HG03520 (cell line): ENCODE data around the gene WIPF2.

Source experiments
- ATAC-seq: cut with Tn5 transposase; IDR thresholded peaks from one replicate; pipeline ENCODE4 v1.9.1; 2021; ENCODE audit warnings: mild to moderate bottlenecking, moderate library complexity; ENCODE audit not compliant: unreplicated experiment

The WIPF2 gene

DNA sequence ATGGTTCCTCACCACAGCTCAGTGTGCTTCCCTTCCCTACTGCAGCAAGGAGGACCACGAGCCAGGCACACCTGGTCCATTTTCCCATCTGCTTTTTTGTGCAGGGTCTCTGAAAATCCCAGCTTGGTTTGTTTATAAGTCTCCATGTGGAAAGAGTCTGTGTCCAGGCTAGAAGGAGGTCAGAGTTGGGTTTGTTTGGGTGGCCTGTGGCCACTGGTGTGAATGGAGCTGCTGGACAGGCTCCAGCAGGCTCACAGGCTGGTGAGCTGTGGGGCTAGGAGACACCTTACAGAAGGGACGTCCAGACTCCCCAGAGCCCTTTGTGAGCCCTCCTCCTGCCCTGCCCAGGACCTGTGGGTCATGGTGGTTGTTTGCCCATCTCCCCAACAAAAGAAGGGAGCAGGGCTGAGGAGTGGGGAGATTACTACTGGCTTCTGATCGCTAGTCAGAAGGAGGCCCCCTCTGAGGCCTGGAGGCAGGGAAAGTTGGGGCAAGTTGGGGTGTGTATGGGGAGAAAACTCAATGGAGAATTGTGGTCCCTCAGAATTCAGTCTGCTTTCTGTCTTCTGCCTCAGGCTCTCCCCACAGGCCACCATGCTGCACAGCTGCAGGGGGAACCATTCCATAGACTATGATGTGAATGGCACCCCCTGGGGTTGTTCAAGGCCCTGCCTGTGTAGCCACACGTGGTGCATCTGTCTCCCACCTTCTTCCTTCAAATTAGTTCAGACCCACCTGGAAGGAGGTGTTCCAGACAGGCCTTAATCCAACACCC lies 94.0 kb downstream of the WIPF2 start:
- no peak for ATAC-seq

DNA sequence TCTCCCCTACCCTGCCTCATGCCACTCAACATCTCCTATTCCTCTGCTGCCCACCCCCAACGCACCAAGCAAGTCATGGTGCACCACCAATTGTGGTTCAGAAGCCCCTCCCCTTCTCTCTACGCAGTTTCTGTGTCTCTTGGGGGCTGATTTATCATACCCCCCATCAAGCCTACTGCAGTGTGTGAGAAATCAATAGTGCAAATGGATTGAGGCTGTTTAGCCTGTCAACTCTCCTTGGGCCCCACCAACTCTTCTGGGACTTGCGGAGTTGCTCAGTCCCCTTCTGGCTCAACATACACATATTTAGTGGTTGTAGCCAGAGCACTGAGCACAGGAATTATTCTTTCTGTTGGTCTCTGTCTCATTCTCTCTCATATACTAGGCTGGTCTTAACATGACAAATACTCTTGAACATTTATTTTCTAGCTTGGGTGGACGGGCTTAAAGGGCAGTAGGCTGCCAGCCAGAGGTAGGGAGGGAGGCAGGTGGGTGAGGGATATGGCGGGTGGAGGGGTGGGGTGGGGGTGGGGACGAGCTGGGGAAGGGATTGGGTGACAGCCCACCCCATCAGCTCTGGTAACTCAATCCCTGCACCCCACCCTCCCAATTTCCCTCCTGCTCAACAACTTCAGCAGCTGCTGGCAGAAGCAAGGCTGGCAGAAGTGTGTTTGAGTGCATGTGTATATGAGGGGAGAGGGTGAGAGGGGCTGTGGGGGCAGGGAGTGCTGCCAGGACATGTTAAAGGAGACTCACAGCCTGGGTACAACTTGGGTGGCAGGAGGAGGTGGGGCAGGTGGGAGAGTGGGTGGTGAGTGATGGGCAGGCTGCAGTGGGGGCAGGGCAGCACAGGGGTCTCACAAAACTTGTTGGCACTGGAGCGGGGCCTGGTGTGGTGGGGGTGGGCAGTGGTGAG lies 94.8 kb downstream of the WIPF2 start:
- ATAC-seq, result no peak

DNA sequence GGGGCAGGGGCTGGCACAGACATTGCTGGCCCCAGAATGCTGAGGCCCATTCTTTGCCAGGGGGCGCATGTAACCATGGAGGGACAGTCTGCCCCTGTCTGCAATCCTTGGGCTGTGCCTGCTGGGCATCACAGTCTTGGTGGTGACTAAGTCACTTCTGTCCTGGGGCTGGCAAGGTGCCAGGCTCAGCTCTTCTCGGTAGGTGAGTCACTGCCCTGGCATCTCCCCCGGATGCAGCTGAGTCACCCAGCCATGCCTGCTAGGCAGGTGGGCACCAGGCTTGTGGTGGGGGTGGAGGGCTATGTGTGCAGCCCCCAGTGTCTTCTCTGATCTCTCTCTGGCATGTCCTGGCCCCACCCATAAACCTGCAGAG lies 95.5 kb downstream of the WIPF2 start:
- ATAC-seq, result no peak

DNA sequence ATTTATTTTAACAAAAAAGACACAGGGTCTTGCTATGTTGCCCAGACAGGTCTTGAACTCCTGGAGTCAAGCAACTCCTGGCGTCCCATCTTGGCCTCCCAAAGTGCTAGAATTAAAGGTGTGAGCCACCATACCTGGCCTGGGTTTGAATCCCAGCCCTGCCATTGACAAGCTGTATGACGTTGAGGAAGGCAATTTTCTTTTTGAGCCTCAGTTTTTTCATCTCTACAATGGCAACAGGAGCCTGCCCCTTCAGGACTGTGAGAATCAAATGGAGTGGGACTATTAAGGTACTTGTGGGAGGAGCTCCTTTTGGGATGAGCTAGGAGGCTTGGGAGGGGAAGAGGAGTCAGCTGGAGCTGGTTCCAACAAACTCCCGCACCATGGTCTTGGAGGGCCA lies 96.1 kb downstream of the WIPF2 start:
- ATAC-seq, result no peak

DNA sequence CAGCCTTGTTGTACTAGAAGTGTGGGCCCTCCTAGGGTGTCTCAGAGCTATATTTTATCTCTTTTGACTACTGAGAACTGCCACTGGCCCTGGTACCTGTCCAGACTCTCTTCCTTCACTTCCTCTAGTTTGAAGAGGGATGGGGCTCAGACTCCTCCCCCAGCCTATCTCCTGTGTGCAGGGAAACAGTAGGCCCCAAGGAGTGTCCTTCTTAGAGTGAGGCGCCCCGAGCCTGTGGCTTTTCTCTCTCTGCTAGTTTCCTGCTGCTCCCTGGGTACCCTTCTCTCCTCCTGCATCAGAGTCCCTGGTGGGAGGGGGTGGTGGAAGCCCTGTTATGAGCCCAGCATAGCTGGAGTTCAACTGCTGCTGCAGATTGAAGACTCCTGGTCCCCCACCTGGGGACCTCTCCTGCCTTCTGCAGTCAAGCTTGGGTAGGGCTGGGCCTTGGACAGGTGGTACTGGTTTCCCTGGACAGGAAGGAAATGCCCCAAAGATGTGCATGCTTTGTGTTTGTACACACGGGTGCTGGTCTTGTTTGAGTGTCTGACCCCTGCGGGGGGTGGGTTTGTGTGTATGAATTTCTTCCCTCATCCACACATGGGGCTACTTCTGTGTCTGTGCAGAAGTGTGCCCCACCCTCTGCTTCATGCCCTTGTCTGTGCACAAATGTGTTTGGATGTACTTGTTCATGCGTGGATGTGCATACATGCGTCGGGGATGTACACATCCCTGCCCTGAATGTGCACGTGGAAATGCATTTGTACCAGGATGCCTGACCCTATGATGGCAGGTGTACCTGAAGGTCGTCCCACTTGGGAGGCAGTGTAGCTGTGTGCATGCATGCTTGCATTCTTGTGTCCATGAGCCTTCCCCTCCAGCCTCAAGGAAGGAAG lies 96.8 kb downstream of the WIPF2 start:
- ATAC-seq, result no peak

DNA sequence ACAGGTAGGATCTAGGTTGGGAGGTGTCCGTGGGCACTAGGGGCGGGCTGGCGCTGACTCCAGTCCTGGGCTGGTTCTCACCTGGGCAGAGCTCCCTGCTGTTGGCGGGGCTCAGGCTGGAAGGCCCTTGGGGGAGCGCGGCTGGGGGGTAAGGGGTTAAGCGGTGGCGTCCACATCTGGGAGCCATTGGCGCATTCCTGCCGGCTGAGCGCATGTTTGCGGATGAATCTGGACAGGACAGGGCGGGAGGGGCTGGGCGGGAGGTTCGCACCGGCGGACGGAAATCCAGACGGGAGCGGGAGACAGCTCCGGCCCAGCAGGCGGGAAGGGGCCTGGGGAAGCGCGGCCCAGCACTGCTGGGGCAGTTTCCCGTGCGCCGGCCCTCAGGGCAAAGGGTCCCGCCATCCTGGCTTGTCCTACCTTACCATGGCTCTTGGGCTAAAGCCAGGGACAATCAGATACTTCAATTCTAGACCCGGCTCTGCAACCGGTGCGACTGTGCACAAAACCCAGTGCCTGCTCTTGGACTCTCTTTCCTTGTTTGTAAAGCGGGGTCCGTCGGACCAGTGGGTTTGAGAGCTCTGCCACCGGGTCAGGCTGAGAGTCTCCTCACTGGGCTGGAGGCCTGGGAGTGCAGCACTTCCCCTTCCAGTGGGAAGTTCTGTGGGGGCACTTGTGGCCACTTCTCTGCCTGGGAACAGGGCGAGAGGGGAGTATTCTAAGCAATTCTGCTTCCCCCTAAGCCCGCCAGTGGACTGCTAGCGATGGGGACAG lies 97.7 kb downstream of the WIPF2 start:
- no peak for ATAC-seq

DNA sequence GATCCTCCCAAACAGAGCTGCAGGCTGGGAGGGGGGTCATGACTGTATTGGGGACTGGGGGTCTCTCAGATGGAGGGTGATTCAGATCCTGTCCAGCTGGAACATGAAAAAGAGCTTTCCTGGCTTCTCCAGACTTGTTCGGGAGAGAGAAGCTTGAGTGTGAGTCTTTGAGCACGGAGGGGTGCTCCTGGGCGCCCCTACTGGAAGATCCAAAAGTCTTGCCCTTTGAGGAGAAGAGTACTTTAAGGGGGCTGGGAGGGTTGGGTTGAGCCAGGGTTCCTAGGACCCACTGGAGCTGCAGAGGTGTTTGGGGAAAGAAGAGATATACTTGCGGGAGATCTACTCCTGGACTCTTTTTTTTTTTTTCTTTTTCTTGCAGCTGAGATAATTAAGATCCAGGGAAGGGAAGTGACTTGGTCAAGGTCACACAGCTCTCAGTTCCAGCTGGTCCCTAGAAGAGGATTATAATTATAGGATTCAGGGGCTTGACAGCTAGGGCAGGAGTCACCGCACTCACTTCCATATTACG lies 98.3 kb downstream of the WIPF2 start:
- no peak for ATAC-seq

DNA sequence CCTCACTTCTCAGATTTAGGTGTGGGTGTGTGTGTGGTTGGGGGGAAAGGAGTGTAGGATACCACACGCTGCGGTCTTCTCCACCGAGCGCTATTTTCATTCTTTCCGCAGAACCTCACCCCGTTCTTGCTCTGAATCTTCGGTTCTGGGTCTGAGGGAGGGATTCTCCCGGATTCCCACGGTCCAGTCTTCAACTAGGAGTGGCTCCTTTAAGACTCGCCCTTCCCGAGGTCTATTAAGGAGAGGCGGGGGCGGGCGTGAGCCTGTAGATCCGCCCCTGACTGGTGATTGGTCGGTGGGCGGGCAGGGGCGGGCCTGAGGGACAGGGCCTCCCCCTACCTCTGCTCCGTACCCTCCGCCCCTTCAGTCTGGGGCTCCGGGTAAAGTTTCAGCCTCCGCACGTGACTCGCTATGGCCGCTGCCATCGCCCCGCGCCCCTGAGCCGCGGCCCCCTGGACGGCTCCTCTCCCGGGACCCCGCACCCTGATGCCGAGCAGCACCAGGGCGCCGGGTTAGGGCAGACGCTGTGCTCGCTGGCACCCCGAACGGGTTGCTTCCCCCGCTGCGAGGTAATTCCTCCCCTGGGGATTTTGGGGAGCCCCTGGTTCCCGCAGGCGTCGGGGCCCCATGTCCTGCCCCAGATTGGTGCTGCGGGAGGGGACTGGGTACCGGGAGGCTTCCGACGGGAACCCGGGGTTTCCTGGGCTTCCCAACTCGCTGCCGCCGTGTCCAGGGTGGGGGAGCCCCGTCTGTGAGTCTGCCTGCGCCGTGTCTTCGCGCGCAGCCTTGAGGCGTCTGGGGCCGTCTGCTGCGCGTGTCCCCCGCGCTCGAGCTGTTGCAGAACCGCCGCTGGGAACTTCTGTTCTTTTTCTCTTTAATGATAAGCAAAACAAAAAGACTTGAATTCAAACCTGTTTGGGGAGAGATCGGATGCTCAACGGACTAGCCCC lies 99.1 kb downstream of the WIPF2 start:
- ATAC-seq, result peak; percentile 45

DNA sequence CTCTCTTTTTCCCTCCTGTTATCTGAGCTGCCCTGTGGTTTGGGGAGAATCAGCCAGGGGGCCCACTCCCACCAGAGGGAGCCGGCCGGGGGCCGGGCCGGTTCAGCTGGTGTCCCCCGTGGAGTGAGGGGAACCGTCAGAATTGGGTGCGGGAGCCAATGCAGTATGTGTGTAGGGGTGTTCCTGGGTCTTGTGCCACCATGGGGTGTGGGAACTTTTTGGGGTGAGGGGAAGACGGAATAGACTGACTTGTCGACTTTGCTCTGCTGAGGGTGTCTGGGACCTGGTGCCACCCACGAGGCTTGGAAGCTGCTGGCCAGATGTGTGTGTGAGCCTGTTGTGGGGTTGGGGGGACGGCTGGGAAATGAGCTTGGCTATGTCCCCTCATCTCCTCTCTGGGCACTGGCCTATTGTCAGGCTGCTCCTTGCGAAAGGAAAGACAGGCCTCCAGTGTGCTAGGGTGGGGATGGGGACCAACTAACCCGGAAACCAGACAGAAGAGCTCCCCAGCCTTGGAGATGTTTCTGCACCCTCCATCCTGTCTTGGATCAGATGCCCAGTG lies 99.8 kb downstream of the WIPF2 start:
- no peak for ATAC-seq

DNA sequence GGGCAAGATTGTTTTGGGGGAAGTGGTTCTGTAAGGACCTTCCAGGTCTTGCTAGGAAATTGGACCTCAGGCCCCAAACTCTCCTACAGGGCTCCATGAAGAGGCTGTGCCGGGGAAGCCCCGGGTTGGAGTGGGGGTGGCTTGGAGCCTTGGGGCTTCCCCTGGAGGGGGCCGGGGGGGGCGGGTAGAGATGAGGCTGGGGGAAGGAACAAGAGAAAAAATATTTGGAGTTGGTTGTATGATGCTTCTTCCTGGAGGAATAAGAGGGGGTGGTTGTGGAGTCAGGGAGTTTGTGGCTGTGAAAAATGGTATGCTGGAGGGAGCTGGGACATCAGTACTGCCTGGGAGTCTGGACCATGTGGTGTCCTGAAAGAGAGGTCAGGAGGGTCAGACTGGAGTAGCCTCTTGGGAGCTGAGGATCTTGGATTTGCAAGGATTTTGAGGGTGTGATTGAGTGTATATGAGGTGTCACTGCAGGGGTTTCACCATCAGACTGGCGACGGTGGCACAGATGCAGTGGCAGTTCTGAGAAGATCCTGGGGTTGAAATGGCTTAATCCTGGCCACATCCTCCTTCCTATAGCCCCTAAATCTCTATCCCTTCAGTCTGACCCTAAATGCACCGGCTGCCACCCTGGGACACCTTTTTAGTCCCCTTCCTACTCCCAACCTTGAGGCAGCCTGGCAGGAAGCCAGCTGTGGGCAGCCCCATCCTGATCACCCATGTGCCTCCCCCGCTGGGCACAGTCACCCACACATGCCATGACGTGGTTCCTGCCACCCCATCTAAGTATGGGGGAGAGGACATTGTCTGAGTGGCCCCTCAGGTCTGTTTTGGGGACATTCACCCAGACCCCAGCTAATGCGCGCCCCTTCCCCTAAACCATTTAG lies 100.8 kb downstream of the WIPF2 start:
- ATAC-seq, result no peak

DNA sequence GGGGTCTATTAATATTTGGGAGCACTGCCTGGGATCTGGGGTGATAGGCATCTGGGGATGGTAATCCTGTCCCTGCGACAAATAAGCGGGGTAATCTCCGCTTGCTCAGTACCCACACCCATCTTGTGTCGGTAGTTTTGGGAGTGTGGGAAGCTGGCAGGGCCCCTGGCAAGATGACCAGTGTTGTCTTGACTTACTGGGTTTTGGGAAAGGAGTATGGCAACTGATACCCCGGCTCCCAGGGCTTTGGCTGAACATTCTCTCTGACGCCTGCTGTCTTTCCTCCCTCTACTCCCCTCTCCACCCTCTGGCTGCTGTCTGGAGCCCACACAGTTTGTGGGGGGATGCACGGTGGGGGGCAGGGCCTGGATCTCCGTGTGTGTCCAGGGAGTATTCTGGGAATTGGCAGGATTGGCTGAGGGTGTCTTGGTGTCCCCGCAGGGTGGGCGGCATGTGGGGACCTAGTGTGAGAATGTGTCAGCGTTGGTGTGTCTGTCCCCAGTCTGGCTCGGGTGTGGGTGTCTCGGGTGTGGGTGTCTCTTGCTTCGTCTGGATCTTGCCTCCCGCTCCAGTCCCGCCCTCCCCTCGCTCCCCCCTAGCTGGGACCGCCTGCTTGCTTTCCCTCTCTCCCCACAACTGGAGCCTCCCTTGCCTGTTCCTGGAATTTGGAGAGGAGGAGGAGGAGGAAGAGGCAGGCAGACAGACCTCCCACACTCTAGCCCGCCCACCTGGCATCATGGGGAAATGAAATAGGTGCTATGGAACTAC lies 101.8 kb downstream of the WIPF2 start:
- ATAC-seq, result no peak

DNA sequence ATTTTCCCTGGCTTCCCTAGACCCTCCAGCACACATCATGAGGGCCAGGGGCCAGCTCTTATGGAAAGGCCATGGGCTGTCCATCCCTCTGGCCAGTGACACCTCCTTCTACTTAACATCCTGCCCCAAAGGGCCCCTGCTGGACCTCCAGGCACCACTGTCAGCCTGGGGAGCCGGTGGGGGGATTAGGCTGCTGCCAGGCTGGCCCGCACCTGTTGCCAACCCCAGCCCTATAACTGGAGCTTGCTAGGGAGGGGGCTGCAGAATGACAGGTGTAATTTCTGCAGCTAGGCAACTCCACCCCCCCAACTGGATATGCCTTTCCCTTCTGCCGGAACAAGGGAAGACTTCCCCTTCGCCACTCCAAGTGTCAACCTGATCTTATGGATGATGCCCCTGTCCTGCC lies 102.4 kb downstream of the WIPF2 start:
- no peak for ATAC-seq

DNA sequence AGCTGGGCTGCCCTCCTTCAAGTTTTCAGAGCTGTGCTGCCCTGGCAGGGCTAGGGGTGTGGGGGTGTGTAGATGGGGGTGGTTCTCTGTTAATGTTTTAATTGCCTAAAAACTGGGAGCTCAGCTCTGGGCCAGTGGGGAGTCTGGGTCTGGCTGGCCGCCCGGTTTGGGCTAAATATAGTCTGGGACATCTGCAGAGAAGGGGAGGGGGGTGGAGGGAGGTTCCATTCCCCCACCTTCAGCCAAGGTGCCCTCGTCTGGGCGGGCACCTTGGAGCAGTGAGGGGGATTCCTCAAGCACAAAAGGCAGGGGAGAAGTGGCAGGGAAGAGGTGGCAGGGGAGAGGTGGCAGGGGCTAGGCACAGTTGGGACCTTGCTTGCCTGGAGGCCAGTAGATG lies 102.9 kb downstream of the WIPF2 start:
- ATAC-seq, result no peak

DNA sequence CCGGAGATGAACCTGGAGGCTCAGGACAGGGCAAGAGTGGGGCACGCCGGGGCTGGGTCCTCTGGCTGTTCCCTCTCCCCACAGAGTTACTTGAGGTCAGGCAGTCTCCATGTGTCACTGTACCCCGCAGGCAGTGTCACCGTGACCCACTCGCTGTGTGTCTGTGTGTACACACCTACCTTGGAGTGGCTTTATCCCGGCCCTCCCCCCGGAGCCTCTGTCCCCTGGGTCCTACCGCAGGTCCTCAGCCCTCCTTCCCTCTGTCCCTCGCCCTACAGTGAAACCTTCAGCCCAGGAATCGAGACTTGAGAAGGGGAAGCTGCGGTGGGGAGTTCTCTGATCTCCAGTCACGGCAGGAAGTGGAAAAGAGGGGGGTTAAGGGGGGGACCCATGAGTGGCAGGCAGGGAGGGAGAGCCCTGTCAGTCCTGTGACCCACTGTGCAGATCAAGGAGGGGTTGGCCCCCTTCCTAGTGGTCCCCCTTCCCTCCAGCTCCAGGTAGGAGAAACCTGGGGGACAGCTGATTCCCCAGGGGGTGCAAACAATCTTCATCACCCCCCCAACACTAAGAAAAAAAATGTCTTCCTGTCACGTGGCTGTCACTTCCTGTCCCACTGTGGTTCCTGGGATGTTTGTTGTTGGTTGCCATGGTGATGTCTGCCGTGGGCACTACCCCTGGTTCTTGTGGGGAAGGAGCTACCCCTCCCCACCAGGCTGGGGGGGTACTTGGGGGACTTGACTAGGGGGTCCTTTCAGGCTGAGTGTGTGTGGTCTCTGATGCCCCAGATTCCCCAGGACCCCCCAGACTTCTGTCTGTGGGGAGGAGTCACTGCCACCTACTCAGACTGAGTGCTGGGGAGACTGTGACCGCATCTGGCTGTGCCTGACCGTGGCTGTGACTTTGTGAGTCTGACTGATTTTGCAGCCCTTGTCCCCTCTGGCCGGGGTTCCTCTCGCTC lies 103.5 kb downstream of the WIPF2 start:
- ATAC-seq, result peak; percentile 27

DNA sequence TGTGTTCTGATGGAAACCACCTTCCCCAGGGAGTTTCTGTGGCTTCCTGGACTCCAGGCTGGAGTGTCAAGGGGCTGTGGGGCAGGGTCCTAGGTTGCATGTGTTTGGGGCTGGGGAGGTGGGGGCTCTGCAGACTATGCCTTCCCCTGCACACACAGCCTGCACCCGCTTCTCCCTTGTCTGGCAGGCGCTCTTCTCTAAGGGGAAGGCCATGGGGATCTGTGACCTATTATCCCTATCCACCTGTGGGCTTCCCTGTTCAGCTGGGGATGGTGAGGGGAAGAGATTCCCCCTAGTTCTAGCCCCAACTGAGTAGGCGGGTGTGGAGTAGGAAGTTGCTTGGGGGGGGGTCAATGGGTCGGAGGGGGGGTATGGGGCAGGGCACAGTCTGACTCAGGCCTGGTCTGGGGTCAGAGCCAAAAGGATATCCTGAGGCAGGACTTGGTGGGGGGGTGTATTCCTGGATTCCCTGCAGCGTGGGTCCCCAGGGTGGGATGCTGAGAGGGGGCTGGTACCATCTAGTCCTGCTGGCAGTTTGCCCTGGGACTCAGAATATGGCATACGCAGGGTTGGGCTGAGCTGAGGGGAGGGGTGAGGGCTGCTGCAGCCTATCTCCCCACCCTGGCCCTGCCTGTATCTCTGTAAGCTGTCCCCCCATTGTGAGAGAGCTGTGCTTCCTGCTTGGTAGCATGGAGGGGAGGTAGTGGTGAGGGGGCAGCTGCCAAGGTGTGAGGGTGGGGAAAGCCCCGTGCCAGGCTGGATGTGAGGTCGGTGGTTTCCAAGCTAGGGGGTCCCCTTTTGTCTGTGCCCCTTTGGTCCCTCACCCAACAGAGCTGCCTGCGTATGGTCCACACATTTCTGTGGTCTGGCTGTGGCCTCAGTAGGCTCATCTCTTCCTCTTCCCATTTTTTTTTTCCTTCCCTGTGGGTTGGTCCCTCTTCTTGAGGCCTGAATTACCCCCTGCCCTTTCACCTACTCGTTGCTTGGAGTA lies 104.6 kb downstream of the WIPF2 start:
- ATAC-seq, result no peak
